ENCODE measurements around the gene TMEM132C.

DNA sequence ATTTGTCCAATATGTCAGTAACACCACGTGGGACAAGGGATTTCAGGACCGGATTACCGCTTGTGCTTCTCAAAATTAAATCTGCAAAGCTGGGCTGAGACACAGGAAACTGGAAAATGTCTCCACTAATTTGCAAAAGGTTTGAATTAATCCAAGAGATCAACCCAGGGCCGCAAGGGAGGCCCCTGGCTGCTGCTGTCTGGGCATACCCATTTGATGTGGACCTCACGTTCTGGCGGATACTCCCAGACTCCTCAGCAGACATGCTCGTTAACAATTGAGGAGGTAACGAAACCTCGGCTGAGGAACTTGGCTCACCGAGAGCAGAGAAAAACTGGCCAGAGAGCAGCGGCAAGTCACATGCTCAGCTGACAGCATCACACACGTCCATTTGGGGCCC is 376.2 kb downstream of the TMEM132C start:
- TF ChIP-seq, protein P1, sequence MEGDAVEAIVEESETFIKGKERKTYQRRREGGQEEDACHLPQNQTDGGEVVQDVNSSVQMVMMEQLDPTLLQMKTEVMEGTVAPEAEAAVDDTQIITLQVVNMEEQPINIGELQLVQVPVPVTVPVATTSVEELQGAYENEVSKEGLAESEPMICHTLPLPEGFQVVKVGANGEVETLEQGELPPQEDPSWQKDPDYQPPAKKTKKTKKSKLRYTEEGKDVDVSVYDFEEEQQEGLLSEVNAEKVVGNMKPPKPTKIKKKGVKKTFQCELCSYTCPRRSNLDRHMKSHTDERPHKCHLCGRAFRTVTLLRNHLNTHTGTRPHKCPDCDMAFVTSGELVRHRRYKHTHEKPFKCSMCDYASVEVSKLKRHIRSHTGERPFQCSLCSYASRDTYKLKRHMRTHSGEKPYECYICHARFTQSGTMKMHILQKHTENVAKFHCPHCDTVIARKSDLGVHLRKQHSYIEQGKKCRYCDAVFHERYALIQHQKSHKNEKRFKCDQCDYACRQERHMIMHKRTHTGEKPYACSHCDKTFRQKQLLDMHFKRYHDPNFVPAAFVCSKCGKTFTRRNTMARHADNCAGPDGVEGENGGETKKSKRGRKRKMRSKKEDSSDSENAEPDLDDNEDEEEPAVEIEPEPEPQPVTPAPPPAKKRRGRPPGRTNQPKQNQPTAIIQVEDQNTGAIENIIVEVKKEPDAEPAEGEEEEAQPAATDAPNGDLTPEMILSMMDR (IDR thresholded peaks at IDR 0.05; ENCODE audit: control extremely low read depth in 1 of 3, insufficient read depth in 1 of 3, low read depth in 1 of 3, low read length in 3 of 3): no peak
- TF ChIP-seq POLR2AphosphoS5 (IDR thresholded peaks at IDR 0.05; ENCODE audit: low read depth, low read length): no peak
- no peak for TF ChIP-seq SP1 (IDR thresholded peaks at IDR 0.05; ENCODE audit: low read depth, low read length)
- TF ChIP-seq POLR2A (IDR thresholded peaks at IDR 0.05; ENCODE audit: control extremely low read depth in 1 of 2, low read depth in 2 of 2, low read length in 2 of 2): no peak
- no peak for TF ChIP-seq FOSL1 (IDR thresholded peaks at IDR 0.05; ENCODE audit: insufficient read depth, low read depth, low read length)
- no peak for TF ChIP-seq RAD21 (IDR thresholded peaks at IDR 0.05 in 1 of 2, conservative IDR thresholded peaks at IDR 0.05 in 1 of 2; ENCODE audit: low read depth in 2 of 2, low read length in 2 of 2)
- TF ChIP-seq POU5F1 (IDR thresholded peaks at IDR 0.05; ENCODE audit: low read depth, low read length): no peak
- no peak for TF ChIP-seq SUZ12 (IDR thresholded peaks at IDR 0.05; ENCODE audit: low read length)
- TF ChIP-seq KDM1A (IDR thresholded peaks at IDR 0.05; ENCODE audit: borderline replicate concordance, low read length): no peak
